Ramos (cell line): ENCODE data around the gene SPDYE16.
"Not testable (repeated sequence)": the region's sequence is repeated elsewhere in the genome, so short reads cannot be mapped to it uniquely, and the experiment has no call there.

Experiments
- in situ Hi-C: fragments of 300-500 bp; cut with MboI; formaldehyde crosslinking; loops from one replicate; pipeline ENCODE4 v1.14.3; 2022; ENCODE audit warnings: low sequenced_read_pairs; ENCODE audit not compliant: unreplicated experiment

Gene SPDYE16, protein sequence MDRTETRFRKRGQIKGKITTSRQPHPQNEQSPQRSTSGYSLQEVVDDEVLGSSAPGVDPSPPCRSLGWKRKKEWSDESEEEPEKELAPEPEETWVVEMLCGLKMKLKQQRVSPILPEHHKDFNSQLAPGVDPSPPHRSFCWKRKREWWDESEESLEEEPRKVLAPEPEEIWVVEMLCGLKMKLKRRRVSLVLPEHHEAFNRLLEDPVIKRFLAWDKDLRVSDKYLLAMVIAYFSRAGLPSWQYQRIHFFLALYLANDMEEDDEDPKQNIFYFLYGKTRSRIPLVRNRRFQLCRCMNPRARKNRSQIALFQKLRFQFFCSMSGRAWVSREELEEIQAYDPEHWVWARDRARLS

DNA sequence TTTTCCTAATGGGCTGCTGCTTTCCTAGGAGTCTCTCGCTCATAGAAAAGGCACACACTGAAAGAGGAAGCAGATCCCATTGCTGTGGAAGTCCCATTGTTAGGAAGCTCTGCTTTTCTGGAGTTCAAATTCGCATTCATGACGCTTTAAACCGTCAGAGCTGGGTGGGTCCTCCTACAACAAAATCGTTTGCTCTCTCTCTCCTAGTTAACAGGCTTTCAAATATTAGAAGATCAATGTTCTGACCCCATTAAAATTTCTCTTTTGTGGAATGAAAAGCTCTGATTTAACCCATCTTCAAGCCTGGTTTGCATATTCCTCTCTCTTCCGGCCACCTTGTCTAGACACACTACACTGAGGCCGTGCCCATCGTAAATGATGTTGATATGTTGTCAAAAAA lies at the start of gene SPDYE16:
Gene SPDYE16, minus strand, starts transcription at position 101 of the 400 bp plus-strand sequence. CDS start 1,838 bp downstream, outside the sequence.
- in situ Hi-C loops: not testable (repeated sequence)

DNA sequence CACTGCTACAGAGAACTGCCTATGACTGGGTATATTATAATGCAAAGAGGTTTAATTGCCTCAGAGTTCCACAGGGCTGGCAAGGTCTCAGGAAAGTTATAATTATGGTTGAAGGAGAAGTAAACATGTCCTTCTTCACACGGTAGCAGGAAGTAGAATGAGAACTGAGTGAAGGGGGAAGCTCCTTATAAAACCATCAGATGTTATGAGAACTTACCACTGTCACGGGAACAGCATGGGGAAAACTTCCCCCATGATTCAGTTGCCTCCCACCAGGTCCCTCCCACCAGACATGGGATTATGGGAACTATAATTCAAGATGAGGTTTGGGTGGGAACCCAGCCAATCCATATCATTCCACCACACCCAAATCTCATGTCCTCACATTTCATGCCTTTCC lies 49.6 kb upstream of the SPDYE16 start:
- in situ Hi-C loops: not testable (repeated sequence)

DNA sequence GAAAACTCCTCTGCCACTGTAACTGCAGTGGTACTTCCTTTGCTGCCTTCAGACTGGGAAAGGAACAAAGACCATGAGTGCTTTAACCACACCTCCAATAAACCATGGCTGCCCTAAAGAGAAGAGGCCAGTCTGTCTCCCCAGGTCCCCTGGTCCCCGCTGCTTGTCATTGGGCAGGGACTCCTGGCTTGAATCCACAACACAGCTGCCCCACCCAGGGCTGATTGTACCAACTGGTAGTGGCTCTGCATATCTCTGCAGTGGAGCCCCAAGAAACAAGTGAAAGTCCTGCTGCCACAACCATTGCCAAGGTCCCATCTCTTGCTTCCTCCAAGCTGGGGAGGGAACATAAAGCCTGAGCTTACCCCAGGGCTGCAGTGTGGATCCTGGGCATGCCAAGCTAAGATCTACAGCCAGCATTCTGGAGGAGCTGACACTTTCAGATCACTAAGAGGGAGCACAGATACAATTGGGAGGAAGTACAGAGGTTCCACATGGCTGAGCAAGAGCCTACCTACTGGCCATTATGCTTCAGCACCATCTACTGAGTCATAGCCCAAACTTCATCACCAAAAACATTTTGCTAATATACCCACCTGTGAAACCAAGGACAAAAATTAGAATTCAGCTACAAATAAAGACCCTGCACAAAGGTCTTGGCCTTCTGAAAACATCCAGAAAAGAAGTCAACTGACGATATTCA lies 48.7 kb upstream of the SPDYE16 start:
- in situ Hi-C loops: not testable (repeated sequence)

DNA sequence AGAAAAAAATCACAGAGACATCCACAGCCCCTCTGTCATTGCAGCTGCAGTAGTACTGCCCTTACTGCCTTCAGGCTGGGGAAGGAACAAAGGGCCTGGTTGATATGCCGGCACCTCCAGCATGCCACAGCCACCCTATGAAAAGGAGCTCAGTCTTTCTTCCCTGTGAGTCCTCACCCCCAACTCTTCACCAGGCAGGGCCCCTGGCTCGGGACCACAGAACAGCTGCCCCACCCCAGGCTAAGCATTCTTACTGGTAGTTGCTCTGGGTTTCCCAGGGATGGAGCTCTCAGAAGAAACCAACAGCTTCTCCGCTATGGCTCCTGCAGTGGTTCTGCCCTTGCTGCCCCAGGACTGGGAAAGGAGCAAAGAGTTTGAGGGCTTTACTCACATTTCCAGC lies 47.9 kb upstream of the SPDYE16 start:
- in situ Hi-C loops: not testable (repeated sequence)

DNA sequence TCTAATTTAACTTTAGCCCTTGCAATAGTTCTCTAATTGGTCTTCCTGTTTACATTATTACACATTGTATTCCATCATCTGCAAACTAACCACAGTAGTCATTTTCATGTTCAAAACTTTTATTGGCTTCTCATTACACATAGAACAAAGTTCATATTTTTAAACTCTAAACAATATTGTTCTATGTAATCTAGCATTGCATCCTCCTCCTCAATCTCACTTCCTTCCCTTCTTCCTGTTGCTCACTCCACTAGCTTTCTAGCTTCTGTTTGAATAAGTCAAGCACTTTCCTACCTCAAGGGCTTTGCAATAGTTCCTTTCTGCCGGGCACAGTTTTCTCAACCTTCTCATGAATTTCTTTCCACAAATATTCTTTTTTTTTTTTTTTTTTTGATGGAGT lies 45.5 kb upstream of the SPDYE16 start:
- in situ Hi-C loops: not testable (repeated sequence)

DNA sequence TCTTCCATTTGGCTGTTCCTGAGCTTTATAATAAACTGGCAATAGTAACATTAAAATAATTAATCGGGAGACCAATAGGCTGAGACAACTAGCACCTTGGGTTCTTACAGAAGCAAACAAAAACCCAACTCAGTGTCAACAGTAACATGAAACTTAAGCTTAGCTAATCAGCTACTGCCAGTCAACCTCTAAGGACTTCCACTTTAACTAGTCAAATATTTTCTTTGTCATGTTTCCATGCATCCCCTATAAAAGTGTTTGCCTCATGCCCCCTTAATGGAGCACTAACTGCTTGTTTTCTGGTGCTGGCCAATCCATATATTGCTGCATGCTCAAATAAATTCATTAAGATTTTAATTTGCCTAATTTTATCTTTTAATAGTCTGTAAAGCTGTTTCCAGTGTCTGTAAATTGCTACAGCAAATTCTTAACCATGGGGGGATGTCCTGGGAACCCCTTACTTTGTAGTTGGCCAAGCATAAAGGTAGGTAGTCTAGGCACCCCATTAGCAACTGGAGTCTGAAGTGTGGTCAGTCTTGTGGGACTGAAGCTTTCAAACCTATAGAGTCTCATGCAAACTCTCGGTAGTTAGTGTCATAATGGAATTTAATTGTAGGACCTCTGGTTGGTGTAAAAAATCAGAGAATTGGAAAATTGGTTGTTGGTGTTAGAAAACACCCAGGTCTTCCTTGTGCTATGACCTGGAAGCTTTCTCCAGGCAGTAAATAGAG lies 43.7 kb upstream of the SPDYE16 start:
- in situ Hi-C loops: not testable (repeated sequence)

DNA sequence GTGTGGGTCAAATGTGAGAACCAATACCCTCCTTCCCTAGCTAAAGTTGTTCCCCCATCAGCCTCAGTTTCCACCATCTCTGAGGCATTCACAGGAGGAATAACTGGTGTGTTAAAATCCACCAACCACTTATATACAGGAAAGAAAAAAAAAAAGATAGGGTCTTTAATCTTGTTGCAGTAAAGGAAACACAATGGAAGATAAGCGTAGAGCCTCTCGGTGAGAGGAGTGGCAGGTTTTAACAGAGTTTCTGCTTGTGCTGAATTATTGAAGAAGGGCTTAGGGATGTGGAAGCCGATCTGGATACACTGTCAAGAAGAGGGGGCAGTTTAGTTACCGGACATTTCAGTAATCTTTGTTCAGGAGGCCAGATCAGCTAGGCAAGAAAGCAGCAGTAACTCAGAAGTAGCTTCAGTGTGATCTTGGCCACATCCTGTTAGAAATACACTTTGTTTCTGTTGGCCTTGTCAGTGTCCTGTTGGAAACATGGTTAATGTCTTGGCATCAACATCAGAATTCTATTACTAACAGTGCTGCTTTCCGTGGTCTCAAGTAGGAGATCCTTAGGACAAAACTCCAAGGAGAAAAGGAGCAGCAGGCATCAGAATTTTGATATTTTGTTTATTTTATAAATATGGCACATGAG lies 40.7 kb upstream of the SPDYE16 start:
- in situ Hi-C loops: not testable (repeated sequence)

DNA sequence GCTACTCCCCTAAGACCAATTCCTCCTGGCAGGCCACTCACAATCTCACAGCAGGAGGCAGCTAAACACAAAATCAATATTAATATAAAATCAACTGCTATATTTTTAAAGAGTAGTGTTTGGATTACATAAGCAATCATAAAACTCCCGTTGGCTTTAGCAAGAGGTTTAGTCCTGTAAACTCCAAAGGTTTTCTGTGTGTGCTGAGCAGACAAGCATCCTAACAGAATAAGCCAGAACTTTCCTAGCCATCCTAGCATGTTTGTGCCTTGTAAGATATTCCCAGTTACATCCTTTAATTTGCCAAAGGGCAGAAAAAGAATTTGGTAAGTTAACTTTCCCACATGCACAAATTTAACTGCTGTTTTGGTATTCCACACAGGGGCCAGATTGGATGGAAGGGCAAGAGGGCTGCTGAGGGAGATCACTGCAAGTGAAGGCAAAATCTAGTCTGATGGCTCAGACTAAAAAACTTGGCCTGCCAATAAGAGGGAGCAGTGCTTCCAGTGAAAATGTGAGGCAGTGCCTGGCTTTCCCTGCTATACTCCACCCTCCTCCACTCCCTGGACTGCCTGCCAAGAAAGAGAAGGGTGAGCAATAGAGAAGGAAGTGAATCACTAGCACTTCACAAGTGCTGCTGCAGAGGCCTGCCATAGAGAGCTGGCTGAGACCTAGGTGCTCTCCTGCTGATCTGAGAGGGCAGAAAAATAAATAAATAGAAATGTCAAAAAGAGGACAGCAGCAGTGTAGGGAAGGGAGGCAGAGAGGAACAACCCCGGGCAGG lies 39.9 kb upstream of the SPDYE16 start:
- in situ Hi-C loops: not testable (repeated sequence)

DNA sequence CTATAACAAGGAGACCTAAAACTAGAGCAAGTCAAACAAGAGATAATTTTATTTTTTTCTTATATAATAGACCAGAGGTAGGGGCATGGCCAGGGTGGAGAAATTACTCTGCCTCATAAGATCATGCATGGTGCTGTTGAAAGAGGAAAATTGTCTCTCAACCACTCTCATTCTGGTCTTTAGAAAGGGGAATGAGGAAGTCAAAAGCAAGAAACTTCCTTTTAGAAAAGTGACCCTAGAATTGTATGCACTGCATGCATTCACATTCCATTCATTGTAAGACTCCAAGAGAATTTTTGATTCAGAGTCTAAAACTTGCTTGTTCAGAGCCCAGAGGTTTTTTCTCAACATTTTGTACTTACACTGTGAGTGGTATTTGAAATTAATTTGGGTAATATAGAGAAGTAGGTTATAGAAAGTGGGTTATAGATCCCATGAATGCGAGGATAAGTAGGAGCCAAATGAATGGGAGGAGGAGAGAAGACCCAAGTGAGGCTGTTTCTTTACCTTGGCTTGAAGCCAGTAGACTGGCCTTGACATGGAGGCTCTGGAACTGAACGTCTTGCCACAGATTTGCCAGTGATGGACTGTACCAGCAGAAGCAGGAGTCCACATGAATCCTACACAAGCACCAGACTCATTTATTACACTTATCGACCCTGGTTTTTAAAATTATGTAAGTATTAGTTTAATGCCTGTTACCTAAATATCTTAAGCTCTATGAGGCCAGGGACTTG lies 33.0 kb upstream of the SPDYE16 start:
- in situ Hi-C loops: not testable (repeated sequence)

DNA sequence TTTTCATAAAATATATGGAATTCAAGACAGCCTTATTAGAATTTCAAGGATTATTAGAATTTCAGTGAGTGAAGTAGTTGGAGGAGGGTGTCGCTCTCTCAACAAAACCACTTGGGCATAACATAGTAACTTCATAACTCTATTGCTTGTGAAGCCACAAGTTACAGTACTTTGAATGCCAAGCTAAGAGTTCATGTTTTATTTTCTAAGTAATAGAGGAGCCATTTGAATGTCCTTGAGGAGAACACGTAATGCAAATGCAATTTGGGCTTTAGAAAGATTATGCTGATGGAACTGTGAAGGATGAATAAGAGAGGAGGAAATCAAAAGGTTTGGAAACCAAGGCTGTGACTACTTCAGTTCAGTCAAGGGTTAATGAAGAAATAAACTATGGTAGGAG lies 32.3 kb upstream of the SPDYE16 start:
- in situ Hi-C loops: not testable (repeated sequence)

DNA sequence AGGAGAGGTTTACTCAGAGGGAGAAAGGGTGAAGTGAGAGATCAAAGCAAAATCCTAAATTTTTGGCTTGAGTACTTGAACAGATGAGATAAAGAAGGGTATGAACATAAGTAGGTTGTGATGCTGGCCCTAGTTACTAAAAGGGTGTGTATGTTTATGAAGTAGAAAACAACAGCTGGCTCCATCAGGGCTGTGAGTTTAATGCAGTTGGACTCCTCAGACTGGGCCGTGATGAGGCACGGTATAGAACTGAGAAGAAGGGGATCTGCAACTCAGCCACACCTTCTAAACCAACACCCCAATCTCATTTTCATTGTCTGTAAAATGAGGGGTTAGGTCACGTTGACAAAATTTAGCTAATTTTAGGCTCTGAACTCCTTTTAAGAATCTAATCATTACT lies 29.2 kb upstream of the SPDYE16 start:
- in situ Hi-C loops: not testable (repeated sequence)

DNA sequence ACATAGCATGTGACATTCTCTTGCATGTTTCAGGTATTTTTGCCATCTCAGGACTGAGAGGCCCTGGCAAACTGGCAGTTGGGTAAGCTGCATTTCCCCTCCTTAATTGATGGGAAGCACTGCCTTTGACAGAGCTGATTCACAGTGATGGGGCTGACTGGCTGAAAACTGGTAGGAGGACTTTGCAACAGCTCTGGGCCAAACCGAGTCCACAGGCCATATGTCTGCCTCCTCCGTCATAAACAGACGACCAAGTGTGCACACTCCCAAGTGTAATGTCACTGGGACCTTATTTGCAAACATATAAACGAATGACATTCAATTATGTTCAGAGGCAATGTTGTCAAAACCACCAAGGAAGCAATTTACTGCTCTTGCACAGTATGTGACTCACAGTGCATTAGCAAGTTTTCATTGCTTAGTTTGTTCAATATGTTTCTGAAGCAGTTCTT lies 27.3 kb upstream of the SPDYE16 start:
- in situ Hi-C loops: not testable (repeated sequence)

DNA sequence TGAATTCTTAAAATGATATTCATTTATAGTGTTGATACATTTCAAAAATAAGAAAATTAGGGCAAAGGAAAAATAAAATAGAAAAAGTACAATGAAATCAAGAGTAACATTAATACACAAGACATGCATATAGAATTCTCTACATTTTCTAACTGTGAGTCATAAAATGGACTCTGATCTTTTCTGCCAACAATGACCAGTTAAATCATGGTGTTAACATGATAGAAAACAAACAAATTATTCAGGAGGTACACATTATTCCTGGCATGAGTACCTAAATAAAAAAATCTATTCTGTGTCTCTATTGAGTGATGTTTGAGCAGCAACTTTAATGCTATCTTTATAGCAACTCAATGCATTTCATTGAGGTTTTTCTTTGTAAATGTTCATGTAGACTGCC lies 25.6 kb upstream of the SPDYE16 start:
- in situ Hi-C loops: not testable (repeated sequence)

DNA sequence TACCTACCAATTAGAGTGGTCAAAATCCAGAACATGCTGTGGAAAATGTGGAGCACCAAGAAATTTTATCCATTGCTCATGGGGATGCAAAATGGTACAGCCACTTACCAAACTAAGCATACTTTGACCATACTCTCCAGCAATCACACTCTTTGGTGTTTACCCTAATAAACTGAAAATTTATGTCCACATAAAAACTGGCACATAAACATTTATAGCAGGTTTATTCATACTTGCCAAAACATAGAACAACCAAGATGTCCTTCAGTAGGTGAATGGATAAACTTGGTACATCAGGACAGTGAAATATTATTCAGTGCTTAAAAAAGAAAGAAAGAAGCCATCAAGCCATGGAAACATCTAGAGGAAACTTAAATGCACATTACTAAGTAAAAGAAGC lies 24.7 kb upstream of the SPDYE16 start:
- in situ Hi-C loops: not testable (repeated sequence)

DNA sequence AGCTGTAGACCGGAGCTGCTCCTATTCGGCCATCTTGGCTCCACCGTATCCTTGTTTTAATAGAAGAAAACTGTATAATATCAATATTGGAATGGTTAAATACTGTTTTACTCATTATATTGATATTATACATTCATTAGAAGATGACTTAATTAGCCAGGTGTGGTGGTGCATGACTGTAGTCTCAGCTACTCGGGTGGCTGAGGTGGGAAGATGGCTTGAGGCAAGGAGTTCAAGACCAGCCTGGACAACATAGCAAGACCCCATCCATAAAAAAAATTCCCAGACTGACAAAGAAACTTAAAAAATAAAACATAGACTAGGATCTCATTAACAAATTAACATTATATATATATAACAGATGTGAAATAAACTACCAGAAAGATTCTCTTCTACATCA lies 24.2 kb upstream of the SPDYE16 start:
- in situ Hi-C loops: not testable (repeated sequence)

DNA sequence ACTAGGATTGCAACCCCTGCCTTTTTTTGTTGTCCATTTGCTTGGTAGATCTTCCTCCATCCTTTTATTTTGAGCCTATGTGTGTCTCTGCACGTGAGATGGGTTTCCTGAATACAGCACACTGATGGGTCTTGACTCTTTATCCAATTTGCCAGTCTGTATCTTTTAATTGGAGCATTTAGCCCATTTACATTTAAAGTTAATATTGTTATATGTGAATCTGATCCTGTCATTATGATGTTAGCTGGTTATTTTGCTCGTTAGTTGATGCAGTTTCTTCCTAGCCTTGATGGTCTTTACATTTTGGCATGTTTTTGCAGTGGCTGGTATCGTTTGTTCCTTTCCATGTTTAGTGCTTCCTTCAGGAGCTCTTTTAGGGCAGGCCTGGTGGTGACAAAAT lies 21.9 kb upstream of the SPDYE16 start:
- in situ Hi-C loops: not testable (repeated sequence)

DNA sequence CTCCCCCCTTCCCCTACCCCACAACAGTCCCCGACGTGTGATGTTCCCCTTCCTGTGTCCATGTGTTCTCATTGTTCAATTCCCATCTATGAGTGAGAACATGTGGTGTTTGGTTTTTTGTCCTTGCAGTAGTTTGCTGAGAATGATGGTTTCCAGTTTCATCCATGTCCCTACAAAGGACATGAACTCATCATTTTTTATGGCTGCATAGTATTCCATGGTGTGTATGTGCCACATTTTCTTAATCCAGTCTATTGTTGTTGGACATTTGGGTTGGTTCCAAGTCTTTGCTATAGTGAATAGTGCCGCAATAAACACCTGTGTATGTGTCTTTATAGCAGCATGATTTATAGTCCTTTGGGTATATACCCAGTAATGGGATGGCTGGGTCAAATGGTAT lies 18.2 kb upstream of the SPDYE16 start:
- in situ Hi-C loops: not testable (repeated sequence)

DNA sequence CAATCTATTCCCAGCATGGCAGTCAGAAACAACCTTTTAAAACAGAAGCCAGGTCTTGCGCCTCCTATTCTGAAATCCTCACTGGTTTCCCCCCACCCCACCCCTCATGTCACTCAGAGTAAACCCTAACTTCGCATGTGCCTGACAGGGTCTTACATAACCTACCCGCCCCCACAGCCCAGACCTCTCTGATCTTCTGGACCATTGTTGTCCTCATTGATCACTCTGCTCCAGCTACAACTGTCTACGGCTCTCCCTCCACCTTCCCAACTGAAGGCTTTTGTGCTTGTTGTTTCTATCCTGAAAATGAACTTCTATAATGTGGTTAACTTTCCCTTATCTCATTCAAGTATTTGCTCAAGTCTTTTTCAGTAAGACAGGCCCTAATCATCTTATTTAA lies 17.1 kb upstream of the SPDYE16 start:
- in situ Hi-C loops: not testable (repeated sequence)

DNA sequence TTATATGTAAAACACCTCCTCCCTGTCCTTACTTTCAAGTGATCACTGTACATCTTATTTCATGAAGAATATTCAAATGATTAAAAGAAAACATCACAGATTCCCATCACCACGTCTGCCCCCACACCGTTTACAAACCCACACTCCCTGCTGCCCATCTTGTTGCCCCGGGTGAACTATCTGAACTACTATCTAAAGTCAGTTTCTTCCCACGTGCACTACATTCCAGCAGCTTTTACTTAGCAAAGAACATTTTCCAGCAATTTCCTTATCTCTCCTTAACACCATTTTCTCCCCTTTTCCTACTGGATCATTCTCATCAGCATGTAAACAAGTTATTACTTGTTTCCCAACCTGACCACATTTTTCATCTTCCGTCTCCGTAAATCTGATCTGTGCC lies 16.6 kb upstream of the SPDYE16 start:
- in situ Hi-C loops: not testable (repeated sequence)
